Measurements from ENCODE around the gene MISP3. TPM values are rescaled to one million over a fixed set of nuclear protein-coding genes. Genes with fewer than 3 reads are reported as not detected.

The MISP3 gene
- polyA plus RNA-seq, 2 of the 4 experiments (the other 2 are of a cell fraction) = 1.9 to 2.3 TPM

DNA sequence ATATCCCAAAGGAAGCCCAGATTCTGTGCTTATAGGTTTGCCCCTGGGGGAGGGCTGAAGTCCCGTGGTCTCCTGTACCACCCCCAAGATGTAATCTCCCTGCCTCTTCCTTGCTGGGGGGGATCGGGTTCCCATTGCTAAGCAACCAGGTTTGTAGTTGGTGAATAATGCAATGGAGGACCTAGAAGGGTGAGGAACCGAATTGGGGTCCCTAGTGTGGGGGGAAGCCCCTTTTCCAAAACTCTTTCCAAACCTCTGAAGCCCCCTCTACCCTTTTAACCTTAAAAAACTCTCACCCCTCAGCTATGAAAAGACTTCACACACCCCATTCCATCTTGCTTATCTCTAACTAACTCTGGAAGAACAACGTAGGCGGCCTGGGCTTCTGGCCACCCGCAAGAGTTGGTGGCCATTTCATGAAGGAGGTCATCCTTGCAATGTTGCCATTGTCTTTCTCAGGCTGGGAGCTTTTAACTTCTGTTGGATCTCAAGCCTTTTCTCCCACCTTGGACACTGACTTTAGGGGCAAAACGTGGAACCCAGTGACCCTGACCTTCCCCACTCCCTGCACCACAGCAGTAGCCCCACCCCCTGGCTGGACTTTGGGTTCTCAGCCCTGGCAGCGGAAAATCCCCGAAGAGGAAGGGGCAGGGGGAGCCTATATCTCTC is 11.4 kb upstream of the MISP3 start:
- ATAC-seq (no peak), DNase-seq (ENCODE audit: low read depth in 1 of 2, low spot score in 1 of 2) (no peak), FAIRE-seq (no peak)
- no peaks in the 10 kb centered on the region for H3K9me3 ChIP-seq
- peak overlapping the region; percentile 21; the same call in 1 of the 3 replicates for H3K4me2 ChIP-seq
- no peak overlapping the region for H3K4me3 ChIP-seq
- TF ChIP-seq, protein P1, sequence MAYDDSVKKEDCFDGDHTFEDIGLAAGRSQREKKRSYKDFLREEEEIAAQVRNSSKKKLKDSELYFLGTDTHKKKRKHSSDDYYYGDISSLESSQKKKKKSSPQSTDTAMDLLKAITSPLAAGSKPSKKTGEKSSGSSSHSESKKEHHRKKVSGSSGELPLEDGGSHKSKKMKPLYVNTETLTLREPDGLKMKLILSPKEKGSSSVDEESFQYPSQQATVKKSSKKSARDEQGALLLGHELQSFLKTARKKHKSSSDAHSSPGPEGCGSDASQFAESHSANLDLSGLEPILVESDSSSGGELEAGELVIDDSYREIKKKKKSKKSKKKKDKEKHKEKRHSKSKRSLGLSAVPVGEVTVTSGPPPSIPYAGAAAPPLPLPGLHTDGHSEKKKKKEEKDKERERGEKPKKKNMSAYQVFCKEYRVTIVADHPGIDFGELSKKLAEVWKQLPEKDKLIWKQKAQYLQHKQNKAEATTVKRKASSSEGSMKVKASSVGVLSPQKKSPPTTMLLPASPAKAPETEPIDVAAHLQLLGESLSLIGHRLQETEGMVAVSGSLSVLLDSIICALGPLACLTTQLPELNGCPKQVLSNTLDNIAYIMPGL (CRISPR knock-in tag; IDR thresholded peaks at IDR 0.05; ENCODE audit: borderline replicate concordance) = no peak
- TF ChIP-seq EP300 (IDR thresholded peaks at IDR 0.05) (no peak), RARB (CRISPR knock-in tag; IDR thresholded peaks at IDR 0.05) (no peak), RFX5 (IDR thresholded peaks at IDR 0.05) (no peak), MAZ (IDR thresholded peaks at IDR 0.05; ENCODE audit: borderline replicate concordance, low read depth, low read length) (no peak), HDAC2 (IDR thresholded peaks at IDR 0.05) (no peak), FOSB (CRISPR knock-in tag; IDR thresholded peaks at IDR 0.05) (no peak), RNF2 (IDR thresholded peaks at IDR 0.05; ENCODE audit: borderline replicate concordance, low read depth) (no peak), CHD2 (IDR thresholded peaks at IDR 0.05; ENCODE audit: low read length, partially characterized antibody) (no peak), POLR2A (IDR thresholded peaks at IDR 0.05; ENCODE audit: low read length) (no peak)
- TF ChIP-seq, protein P2, sequence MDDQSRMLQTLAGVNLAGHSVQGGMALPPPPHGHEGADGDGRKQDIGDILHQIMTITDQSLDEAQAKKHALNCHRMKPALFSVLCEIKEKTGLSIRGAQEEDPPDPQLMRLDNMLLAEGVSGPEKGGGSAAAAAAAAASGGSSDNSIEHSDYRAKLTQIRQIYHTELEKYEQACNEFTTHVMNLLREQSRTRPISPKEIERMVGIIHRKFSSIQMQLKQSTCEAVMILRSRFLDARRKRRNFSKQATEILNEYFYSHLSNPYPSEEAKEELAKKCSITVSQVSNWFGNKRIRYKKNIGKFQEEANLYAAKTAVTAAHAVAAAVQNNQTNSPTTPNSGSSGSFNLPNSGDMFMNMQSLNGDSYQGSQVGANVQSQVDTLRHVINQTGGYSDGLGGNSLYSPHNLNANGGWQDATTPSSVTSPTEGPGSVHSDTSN (IDR thresholded peaks at IDR 0.05) = no peak
- TF ChIP-seq, protein P3, sequence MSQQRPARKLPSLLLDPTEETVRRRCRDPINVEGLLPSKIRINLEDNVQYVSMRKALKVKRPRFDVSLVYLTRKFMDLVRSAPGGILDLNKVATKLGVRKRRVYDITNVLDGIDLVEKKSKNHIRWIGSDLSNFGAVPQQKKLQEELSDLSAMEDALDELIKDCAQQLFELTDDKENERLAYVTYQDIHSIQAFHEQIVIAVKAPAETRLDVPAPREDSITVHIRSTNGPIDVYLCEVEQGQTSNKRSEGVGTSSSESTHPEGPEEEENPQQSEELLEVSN (IDR thresholded peaks at IDR 0.05; ENCODE audit: borderline replicate concordance, low read depth) = no peak
- POLR2A ChIA-PET = interaction anchor here (0.7 kb wide), 1 partner anchor 11 kb away, joined by 3 read pairs; no protein-coding TSS in a partner anchor
- H3K27ac ChIP-seq = peak overlapping the region in 1 of 2 experiments; percentile 49; a peak in 2 of 6 replicates
- 65% methylated on average over 8 of the region's 9 CpGs for WGBS (ENCODE audit: missing lambda C conversion rate)
- peaks cover 20% of the 10 kb centered on the region for H3K4me1 ChIP-seq
- CTCF ChIA-PET = interaction anchor here (1.7 to 8.8 kb wide), 5 partner anchors 8 to 181 kb away, joined by 3 to 93 read pairs (median 14); partner anchors contain the start of gene MISP3

DNA sequence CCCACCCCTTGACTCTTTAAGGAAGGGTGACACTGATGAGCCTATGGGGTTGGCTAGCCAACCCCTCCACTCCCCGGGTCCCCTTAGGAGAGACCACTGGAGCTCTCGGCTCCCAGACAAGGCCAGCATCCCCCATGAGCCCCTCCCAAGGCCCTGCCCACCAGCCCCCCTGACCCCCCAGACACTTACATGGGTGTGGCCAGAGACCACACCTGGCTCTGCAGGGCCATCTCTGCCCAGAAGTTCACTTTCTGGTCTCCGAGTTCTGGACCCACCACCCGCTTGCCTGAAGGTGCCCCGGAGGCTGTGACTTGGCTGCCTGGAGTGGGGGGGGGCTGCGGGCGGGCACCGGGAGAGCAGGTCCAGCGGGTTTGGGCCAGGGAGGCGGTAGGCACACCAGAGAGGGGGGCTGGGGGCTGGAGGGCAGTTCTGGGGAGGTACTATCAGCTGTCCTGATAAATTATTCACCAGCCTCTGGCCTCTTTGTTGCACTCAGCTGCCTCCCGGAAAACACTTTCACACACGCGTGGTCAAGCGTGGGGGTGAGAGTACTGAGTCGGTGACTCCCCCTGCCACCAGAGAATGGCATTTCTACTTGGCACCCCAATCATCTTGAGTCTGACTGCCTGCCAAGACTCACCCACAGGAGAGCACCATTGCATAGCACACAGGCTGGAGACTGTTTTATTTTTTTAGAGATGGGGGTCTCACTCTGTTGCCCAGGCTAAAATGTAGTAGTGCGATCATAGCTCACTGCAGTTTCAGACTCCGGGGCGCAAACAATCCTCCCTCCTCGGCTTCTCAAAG is 10.6 kb upstream of the MISP3 start, which contains the start of gene PALM3:
Gene PALM3, minus strand, starts transcription at position 326 of the 807 bp plus-strand sequence. Its CDS starts 96 bp downstream, at position 230.
- Histone ChIP-seq H3K4me1 (peaks cover 20% of the 10 kb centered on the region), H3K9me3 (no peaks in the 10 kb centered on the region), H3K27ac (peak within 1 kb of the TSS in 1 of 2 experiments; percentile 49; a peak in 2 of 6 replicates), H3K4me3 (no peak within 1 kb of the TSS), H3K4me2 (peak within 1 kb of the TSS; percentile 21; the same call in 1 of the 3 replicates)
- ChIA-PET POLR2A (no interaction called here), CTCF (interaction anchor here (1.7 to 8.8 kb wide), 3 partner anchors 9 to 182 kb away, joined by 3 to 93 read pairs (median 8); partner anchors contain the start of gene MISP3)
- DNase-seq (ENCODE audit: low read depth in 1 of 2, low spot score in 1 of 2) (no peak), ATAC-seq (no peak; a peak in 1 of 6 replicates), FAIRE-seq (no peak)
- TF ChIP-seq HOXB13 (CRISPR knock-in tag; IDR thresholded peaks at IDR 0.05; ENCODE audit: low read depth) (no peak), ELK1 (IDR thresholded peaks at IDR 0.05; ENCODE audit: low read depth, low read length) (no peak), SREBF2 (IDR thresholded peaks at IDR 0.05) (no peak), PHF8 (IDR thresholded peaks at IDR 0.05; ENCODE audit: borderline replicate concordance, low read depth) (no peak), NR3C1 (IDR thresholded peaks at IDR 0.05) (no peak), CEBPB (IDR thresholded peaks at IDR 0.05) (no peak), MAZ (IDR thresholded peaks at IDR 0.05; ENCODE audit: borderline replicate concordance, low read depth, low read length) (no peak), CHD2 (IDR thresholded peaks at IDR 0.05; ENCODE audit: low read length, partially characterized antibody) (no peak), KDM1A (IDR thresholded peaks at IDR 0.05; ENCODE audit: low read depth) (no peak), ZFP36 (IDR thresholded peaks at IDR 0.05; ENCODE audit: borderline replicate concordance, partially characterized antibody) (no peak)
- TF ChIP-seq, protein P1 (CRISPR knock-in tag; IDR thresholded peaks at IDR 0.05; ENCODE audit: borderline replicate concordance) = no peak
- TF ChIP-seq, protein P4, sequence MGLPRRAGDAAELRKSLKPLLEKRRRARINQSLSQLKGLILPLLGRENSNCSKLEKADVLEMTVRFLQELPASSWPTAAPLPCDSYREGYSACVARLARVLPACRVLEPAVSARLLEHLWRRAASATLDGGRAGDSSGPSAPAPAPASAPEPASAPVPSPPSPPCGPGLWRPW (IDR thresholded peaks at IDR 0.05) = no peak
- TF ChIP-seq, protein P5, sequence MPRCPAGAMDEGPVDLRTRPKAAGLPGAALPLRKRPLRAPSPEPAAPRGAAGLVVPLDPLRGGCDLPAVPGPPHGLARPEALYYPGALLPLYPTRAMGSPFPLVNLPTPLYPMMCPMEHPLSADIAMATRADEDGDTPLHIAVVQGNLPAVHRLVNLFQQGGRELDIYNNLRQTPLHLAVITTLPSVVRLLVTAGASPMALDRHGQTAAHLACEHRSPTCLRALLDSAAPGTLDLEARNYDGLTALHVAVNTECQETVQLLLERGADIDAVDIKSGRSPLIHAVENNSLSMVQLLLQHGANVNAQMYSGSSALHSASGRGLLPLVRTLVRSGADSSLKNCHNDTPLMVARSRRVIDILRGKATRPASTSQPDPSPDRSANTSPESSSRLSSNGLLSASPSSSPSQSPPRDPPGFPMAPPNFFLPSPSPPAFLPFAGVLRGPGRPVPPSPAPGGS (IDR thresholded peaks at IDR 0.05) = no peak
- TF ChIP-seq, protein P2 (IDR thresholded peaks at IDR 0.05) = no peak
- TF ChIP-seq, protein P6, sequence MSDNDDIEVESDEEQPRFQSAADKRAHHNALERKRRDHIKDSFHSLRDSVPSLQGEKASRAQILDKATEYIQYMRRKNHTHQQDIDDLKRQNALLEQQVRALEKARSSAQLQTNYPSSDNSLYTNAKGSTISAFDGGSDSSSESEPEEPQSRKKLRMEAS (IDR thresholded peaks at IDR 0.05) = no peak
- 87% methylated on average over 7 of the region's 19 CpGs for WGBS (ENCODE audit: missing lambda C conversion rate)
